ENCODE data around the gene ESRRA. TPM values are rescaled to one million over a fixed set of nuclear protein-coding genes. Genes with fewer than 3 reads are reported as not detected.
A peak's percentile ranks its signal among the peaks of the same experiment; 100 is the strongest.

Gene ESRRA
- total and polyA plus RNA-seq, 10 donors, result 24.0 to 56.5 (median 43.2) TPM

DNA sequence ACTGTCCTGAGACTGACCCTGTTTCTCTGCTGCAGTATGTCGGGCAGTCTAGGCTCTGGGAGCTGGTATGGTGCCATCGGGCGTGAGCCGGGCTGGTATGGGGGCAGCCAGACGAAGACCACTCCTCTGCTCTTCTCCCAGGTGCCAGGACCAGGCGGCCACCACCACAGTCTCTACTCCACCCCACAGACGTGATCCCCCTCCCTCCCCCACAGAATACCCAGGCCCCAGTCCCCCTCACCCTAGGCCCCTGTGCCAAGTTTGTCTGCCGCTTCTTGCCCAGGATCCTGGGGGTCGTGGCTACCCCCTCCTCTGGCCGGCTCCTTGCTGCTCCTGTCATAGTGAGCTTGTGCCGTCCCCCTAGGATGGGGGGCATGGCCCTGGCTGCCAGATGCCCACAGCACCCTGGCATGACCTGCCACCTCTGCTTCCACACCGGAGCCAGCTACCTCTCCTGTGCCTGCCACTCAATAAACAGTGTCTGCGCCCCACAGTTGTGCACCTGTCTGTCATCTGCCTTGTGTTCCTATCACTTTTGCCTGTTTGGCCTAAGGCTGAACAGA lies 16.2 kb upstream of the ESRRA start:
- H3K36me3 ChIP-seq, result peaks cover 0 to 19% (median 0%) of the 10 kb centered on the region in 6 donors
- no peak for DNase-seq
- H3K27me3 ChIP-seq (replicated peaks in 1 of 7), result peaks cover 6 to 43% (median 36%) of the 10 kb centered on the region in 7 donors
- H3K27ac ChIP-seq, result no peak overlapping the region
- 93 to 94% (median 94%) methylated on average over 12 to 13 of the region's 13 CpGs for WGBS, 5 donors
- H3K4me3 ChIP-seq, result no peak overlapping the region
- TF ChIP-seq, protein P1, sequence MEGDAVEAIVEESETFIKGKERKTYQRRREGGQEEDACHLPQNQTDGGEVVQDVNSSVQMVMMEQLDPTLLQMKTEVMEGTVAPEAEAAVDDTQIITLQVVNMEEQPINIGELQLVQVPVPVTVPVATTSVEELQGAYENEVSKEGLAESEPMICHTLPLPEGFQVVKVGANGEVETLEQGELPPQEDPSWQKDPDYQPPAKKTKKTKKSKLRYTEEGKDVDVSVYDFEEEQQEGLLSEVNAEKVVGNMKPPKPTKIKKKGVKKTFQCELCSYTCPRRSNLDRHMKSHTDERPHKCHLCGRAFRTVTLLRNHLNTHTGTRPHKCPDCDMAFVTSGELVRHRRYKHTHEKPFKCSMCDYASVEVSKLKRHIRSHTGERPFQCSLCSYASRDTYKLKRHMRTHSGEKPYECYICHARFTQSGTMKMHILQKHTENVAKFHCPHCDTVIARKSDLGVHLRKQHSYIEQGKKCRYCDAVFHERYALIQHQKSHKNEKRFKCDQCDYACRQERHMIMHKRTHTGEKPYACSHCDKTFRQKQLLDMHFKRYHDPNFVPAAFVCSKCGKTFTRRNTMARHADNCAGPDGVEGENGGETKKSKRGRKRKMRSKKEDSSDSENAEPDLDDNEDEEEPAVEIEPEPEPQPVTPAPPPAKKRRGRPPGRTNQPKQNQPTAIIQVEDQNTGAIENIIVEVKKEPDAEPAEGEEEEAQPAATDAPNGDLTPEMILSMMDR (IDR thresholded peaks at IDR 0.05 in 8 of 11, conservative IDR thresholded peaks at IDR 0.05 in 3 of 11), result no peak
- no peak for TF ChIP-seq POLR2AphosphoS5 (IDR thresholded peaks at IDR 0.05)
- TF ChIP-seq POLR2A (IDR thresholded peaks at IDR 0.05), result no peak
- H3K9me3 ChIP-seq, result no peaks in the 10 kb centered on the region
- H3K4me1 ChIP-seq, result peaks cover 15 to 55% (median 38%) of the 10 kb centered on the region in 6 donors
- intact Hi-C loops (cut with DNase I; ENCODE audit: low total_unique reads), result no loop called here

DNA sequence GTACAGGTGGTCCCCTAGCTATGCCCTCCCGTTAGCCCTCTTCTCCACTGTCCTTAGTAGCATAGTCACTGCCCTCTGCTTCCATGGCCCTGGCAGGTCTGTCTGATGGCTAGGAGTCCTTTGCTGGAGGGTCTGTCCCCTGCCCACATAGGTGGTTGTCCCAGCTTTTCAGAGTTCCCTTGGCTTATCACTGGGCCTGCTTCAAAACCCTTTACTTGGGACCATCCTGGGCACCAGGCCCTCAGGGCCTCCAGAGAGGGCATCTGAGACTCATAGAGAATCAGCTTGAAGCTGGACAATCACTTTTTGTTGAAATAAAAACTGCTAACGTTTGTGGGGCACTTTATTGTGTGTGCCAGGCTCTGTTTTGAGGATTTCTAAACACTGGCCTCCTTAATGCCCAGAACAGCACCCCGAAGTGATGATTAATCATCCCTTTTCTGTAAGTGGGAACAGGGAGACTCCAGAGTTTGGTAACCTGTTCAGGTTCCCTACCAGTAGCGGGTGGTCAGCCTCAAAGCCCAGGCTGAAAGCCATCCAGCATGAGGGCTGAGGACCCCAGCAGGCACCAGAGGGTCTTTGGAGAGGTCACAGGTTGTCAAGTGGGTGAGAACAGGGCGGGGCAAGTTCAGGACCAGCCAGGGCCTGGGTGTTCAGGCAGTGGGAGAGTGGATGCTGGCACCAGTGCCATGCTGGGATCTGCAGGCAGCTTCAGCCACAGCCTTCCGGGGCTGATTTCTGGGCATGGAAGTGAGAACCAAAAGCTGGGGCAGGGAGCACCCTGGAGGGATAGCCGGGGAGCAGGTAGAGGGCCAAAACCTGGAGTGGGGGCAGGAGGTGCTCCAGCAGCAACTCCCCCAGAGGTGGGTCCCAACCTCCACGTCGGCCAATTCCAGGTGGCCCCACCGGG lies 14.7 kb upstream of the ESRRA start:
- intact Hi-C loops (cut with DNase I; ENCODE audit: low total_unique reads), result no loop called here
- Histone ChIP-seq H3K36me3 (peaks cover 0 to 19% (median 0%) of the 10 kb centered on the region in 6 donors), H3K27me3 (replicated peaks in 1 of 7) (peaks cover 6 to 58% (median 49%) of the 10 kb centered on the region in 7 donors), H3K9me3 (no peaks in the 10 kb centered on the region), H3K4me3 (peak overlapping the region in 1 of 8 donors; percentile 69), H3K4me1 (peaks cover 13 to 48% (median 35%) of the 10 kb centered on the region in 6 donors), H3K27ac (no peak overlapping the region)
- WGBS, 5 donors, result 56 to 74% (median 63%) methylated on average over 7 to 10 of the region's 10 CpGs
- DNase-seq, result no peak
- TF ChIP-seq, protein P1 (IDR thresholded peaks at IDR 0.05 in 8 of 11, conservative IDR thresholded peaks at IDR 0.05 in 3 of 11), result no peak
- TF ChIP-seq POLR2A (IDR thresholded peaks at IDR 0.05) (no peak), POLR2AphosphoS5 (IDR thresholded peaks at IDR 0.05) (no peak)

DNA sequence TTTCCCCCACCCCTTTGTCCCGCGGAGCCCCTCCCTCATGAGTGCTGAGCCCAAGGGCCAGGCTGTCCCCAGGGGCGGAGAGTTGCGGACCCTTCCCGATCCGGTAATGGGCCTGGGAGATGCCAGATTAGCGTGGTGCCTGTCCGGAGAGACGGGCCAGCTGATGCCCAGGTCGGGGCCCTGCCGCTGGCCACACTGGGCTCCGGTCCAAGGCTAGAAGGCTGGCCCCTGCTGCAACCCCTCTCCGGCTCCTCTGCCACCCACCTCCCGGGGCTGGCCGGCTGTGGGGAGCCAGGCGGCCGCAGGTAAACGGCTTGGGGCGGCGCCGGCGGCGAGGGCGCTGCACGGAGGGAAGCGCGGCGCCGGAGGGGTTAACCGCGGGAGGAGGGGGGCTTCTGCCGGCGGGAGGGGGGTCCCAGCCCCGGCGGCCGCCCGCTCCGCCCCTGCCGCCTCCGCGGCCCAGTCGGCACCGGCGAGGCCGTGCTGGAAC lies 14.0 kb upstream of the ESRRA start, which contains the start of gene KCNK4:
Gene KCNK4, plus strand, starts transcription at position 41 of the 490 bp plus-strand sequence. CDS start 1,717 bp downstream, outside the sequence.
- Histone ChIP-seq H3K9me3 (no peaks in the 10 kb centered on the region), H3K27me3 (replicated peaks in 1 of 7) (peaks cover 6 to 65% (median 56%) of the 10 kb centered on the region in 7 donors), H3K4me3 (peak within 1 kb of the TSS; percentile 8 to 69 (median 36)), H3K27ac (no peak within 1 kb of the TSS), H3K36me3 (peaks cover 0 to 19% (median 0%) of the 10 kb centered on the region in 6 donors), H3K4me1 (peaks cover 9 to 41% (median 29%) of the 10 kb centered on the region in 6 donors)
- intact Hi-C loops (cut with DNase I; ENCODE audit: low total_unique reads), result no loop called here
- WGBS, 5 donors, result 1 to 26% (median 6%) methylated on average over 7 to 45 of the region's 45 CpGs
- no peak for DNase-seq
- TF ChIP-seq POLR2AphosphoS5 (IDR thresholded peaks at IDR 0.05) (no peak), POLR2A (IDR thresholded peaks at IDR 0.05) (no peak)
- TF ChIP-seq, protein P1 (IDR thresholded peaks at IDR 0.05 in 8 of 11, conservative IDR thresholded peaks at IDR 0.05 in 3 of 11), result no peak
